HG03432 (cell line): ENCODE results near the gene TAGAP.

ENCODE experiments used
- ATAC-seq: cut with Tn5 transposase; IDR thresholded peaks from one replicate; pipeline ENCODE4 v1.9.1; 2021; ENCODE audit warnings: mild to moderate bottlenecking, moderate library complexity; ENCODE audit not compliant: unreplicated experiment

Gene TAGAP

GRCh38 chr6:159044899-159045727, at the start of gene TAGAP:
TSS of gene TAGAP (minus strand) at chr6:159044991. CDS start at chr6:159044146, 845 bp downstream.
- peak; percentile 91 for ATAC-seq

DNA sequence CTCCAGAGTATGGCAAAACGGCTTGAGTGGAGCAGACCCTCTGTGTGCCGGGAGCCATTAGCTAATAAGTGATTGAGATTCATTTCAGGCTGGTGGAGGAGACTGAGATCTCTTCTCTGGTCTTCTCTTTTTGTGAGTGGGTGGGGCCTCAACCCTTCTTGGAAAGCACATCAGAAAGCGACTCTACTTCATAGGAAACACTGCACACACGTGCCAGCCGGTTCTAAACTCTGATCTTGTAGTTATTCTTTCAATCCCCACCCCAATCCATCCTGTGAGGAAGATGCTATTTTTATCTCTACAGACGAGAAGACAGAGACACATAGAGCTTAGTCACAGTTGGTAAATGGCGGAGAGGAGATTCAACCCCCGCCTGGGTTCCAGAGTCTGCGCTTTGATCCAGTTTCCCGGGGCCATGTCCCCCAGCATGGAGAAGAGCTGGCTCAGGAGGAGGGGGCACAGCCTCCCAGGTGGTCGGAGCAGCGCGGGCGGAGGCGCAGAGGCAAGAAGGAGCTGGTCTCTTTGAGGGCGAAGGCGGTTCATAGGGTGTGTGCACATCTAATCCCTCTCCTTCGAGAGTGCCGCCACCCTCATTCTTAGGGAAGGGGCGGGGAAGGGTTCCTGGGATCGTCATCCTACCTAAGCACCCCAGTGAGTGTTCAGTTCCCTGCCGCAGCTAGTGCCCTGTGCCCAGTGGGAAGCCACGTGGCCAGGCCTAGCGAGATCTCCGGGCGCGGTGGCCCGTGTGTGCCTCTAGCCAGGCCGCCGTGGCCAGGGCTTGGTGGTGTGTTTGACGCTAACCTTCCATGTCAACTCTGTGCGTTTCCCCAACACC, 49.0 kb upstream of the TAGAP start:
- no peak for ATAC-seq

GRCh38 chr6:159092631-159093030, 47.8 kb upstream of the TAGAP start:
- no peak for ATAC-seq

DNA sequence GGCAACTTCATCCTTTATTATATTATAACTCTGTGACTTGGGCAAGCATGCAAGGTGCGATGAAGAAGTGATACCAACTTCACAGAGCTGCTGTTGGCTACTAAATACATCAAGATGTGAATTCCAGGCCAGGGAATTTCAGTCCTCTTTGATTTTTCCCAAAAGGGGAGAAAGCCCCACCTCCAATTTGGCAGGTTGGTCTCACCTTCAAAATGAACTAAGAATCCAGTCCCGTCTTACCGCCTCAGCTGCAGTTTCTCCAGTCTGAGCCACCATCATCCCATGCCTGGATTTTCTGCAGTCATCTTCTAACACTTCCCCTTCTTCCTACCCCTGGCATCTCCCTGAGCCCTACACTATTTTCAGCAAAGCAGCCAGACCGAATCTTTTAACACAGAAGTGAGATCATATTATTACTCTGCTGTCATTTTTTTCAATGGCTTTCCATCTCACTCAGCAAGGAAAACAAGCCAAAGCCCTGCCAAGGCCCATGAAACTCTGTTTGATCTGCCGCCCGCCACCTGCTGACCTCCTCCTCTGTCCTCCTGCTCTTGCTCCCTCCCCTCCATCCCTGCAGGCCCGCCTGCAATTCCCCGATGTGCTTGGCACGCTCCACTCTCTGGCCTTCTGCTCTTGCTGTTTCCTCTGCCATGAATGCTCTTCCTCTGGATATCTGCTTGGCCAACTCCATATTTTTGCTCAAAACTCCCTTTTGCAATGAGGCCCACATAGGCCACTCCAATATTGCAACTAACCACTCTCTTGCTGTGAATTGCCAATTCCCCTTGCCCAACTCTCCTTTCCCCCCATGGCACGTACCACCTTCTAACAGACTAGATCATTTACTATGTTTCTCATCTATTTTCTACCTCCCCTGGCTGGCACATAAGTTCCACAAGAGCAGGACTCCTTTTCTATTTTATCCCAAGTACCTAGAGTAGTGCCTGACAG, 46.0 kb upstream of the TAGAP start:
- ATAC-seq = no peak

DNA sequence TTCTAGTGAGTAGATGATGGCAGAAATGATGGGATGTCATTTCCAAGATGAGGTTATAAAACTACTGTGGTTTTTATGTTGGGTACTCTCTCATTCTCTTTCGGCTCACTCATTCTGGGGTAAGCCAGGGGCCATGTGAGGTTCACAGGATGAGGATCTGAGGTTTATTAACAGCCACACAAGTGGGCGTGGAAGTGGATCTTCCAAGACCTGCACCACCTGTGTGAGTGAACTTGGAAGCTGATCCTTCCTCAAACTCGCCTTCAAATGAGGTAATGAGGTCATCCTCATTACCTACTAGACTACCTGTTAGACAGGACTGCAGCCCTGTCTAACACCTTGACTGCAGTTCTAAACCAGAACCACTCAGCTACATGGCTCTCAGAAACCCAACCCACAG, 45.1 kb upstream of the TAGAP start:
- ATAC-seq = no peak

DNA sequence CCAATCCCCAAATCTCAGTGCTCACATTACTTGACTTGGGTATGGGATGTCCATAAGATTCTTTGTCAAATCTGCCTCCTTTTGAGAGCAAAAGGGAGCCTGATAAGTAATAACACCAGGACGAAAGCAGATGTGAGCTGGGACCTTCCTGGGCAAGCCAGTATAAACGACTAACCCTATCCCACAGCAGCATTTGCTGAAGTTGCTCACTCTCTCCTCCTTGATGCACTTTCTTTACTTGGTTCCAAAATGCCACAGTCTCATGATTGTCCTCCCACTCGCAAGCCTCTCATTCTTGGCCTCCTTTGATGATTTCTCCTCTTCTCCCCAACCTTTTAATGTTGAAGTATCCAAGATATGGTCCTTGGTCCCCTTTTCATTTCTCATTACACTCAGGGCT, 44.7 kb upstream of the TAGAP start:
- no peak for ATAC-seq

- ATAC-seq = no peak
Measured at GRCh38 chr6:159086033-159086618, 41.3 kb upstream of the TAGAP start.

DNA sequence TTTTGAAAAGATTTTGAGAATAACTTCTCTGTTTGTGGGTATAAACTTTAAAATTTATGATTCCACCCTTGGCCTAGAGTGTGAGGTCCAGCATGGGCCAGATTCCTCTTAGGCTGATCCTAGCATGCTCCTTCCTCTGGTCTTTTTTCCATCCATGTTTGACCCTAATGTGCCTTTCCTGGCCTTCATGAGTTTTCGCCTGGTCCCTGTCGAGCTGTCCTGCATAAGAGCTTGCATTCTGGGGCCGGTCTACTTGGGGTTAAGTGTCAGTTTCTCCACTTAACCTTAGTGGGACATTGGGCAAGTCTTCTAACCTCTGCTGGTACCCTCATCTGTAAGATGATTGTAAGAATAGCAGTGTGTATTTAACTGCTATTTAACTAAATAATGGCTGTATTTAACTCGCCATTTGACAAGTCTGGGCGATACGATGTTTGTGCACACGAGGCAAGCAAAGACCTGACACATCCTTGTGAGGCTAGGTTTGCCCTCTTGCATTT, 40.7 kb upstream of the TAGAP start:
- ATAC-seq = no peak

GRCh38 chr6:159084493-159085091, 39.8 kb upstream of the TAGAP start:
- no peak for ATAC-seq

GRCh38 chr6:159083146-159083545, 38.4 kb upstream of the TAGAP start:
- no peak for ATAC-seq

GRCh38 chr6:159082039-159082815, 37.4 kb upstream of the TAGAP start:
- no peak for ATAC-seq

DNA sequence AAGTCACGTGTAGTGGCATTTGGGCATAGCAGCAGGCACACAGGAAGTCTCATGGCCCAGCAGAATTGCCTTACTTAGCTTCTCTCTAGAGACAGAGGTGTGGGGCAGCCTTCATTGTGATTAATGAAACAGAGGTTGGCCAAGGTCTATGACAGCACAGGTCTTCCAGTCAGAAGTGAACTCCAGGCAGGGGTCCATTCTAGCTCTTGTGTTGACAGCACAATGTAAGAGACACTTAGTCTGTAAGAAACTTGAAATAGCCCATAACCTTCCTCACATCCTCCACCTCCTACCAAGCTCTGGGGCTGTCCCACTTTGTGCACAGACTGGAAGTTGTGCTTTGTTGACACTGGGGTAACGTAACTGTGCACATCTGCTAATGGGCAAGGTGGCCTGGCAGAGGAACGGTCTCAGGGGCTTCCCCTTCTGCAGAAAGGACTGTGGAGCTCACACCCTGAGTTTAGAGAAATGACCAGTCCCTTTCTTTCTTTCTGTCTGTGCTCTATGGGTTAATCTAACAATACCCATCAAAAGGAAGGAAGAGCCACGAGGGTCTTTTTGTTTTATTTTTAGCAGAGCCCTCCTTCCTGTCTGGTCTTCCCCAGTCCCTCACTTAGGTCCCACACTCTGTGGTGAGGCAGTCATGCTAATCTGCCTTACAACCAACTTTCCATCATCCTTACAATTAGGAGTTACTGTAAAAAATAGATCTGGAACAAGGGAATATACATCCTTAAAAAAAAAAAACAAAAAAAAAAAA, 35.6 kb upstream of the TAGAP start:
- ATAC-seq = peak; percentile 66

DNA sequence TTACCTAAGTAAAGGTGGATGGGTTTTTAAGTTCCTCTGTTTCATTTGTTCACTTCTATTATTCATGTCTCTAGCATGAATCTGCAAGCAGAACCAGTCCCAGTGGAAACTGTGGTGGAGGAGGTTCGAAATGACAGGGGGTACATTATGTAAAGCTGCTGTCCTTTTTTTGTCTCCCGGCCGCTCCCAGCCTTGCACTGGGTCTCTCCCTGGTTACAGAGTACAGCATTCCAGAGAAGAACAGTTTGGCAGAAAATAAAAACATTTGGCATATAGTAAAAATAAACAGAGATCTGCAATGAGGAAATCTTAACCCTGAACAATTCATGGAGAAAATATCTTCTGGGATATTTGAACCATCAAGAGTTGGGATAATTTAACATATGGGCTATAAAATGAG, 34.6 kb upstream of the TAGAP start:
- ATAC-seq = no peak

GRCh38 chr6:159077123-159077522, 32.3 kb upstream of the TAGAP start:
- ATAC-seq = no peak

- ATAC-seq = no peak
Measured at GRCh38 chr6:159075506-159076228, 30.9 kb upstream of the TAGAP start.

DNA sequence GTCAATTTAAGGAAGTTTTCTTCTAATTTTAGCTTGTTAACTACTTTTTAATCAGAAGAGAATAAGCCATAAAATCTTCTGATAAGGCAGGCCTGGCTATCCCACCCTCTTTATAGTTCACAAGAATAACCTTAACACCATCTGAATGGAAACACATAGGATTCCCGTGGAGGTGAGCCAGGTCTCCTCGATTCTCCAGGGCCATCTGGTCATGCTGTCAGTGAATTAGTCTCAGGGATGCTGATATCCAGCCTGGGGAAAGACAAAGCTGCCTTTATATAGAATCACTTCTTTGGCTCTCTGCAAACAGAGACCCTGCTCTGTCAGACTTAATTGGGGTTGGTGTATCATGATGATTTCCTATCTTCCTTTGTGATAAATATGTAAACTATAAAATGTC, 30.1 kb upstream of the TAGAP start:
- no peak for ATAC-seq

DNA sequence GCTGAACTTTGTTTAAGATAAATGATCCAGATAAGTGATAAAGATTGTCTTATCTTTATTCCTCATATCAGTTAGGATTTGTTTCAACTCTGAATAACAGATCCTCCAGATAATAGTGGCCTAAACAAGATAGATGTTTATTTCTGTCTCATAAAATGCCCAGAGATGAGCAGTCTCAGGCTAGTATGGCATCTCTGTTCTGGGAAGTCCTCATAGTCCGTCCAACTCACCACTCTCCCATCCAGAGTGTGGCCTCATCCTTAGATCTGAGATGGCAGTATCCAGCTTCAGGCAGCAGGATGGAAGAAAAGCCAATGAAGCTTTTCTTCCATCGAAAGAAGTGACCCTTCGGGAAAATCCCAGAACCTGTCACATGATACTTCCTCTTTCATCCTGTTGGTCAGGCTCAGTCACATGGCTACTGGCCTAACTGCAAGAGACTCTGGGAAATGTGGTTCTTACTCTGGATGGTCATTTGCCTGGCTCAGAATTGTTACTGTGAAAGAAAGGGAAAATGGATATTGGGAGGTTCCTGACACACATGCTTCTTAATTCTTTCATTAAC, 29.4 kb upstream of the TAGAP start:
- ATAC-seq = no peak
